CD14-positive monocyte (primary cell): ENCODE results near the gene XPO6. TPM values are rescaled to one million over a fixed set of nuclear protein-coding genes. Genes with fewer than 3 reads are reported as not detected.
A peak's percentile ranks its signal among the peaks of the same experiment; 100 is the strongest.

Experiments used
- DNase-seq, 3 donors: peaks; one replicate each; pipeline ENCODE4 v3.0.0-alpha.2; 2011 to 2022
- H2AFZ ChIP-seq: 2 replicates; pipeline ENCODE4 v1.6.0; 2012; ENCODE audit warnings: mild to moderate bottlenecking, low read depth, low read length, inconsistent platforms; ENCODE audit not compliant: insufficient read depth, poor library complexity, severe bottlenecking
- H3K27ac ChIP-seq, 2 donors: 1 replicate in 1 of 2; 2 replicates in 1 of 2; pipeline ENCODE4 v1.5.1; 2012 to 2013; ENCODE audit warnings: low read length in 2 of 2, control low read depth in 1 of 2, inconsistent platforms in 1 of 2, low read depth in 1 of 2, mild to moderate bottlenecking in 1 of 2
- H3K27me3 ChIP-seq, 2 donors: one replicate each; pipeline versions ENCODE4 v1.6.0 to v1.6.1; 2011 to 2013; ENCODE audit warnings: low read length in 2 of 2; ENCODE audit not compliant: control insufficient read depth in 2 of 2, insufficient read depth in 2 of 2
- H3K36me3 ChIP-seq, 2 donors: replicated peaks in 1 of 2; 1 replicate in 1 of 2; 2 replicates in 1 of 2; pipeline versions ENCODE4 v1.5.1 to v1.6.1; 2012 to 2013; ENCODE audit warnings: low read length in 2 of 2, control low read depth in 1 of 2, inconsistent platforms in 1 of 2, mild to moderate bottlenecking in 1 of 2; ENCODE audit not compliant: insufficient read depth in 2 of 2, control insufficient read depth in 1 of 2
- H3K4me1 ChIP-seq, 2 donors: 1 replicate in 1 of 2; 2 replicates in 1 of 2; pipeline versions ENCODE4 v1.5.1 to v1.6.1; 2012 to 2013; ENCODE audit warnings: low read length in 2 of 2, control low read depth in 1 of 2, inconsistent platforms in 1 of 2, mild to moderate bottlenecking in 1 of 2, moderate library complexity in 1 of 2; ENCODE audit not compliant: insufficient read depth in 2 of 2, control insufficient read depth in 1 of 2
- H3K4me2 ChIP-seq: replicated peaks from 2 replicates; pipeline ENCODE3; 2012; ENCODE audit warnings: low read length, moderate library complexity, mild to moderate bottlenecking; ENCODE audit not compliant: poor library complexity, severe bottlenecking; ENCODE audit errors: extremely low read depth
- H3K4me3 ChIP-seq, 3 experiments: fragments of 200-600 bp in 1 of 3; sonication (generic) in 1 of 3; replicated peaks in 1 of 3; 1 replicate in 2 of 3; 2 replicates in 1 of 3; pipeline ENCODE4 v1.5.1; 2011 to 2013; ENCODE audit warnings: low read length in 3 of 3, mild to moderate bottlenecking in 3 of 3, control low read depth in 2 of 3, low read depth in 2 of 3, inconsistent platforms in 1 of 3, moderate library complexity in 1 of 3
- H3K79me2 ChIP-seq: 2 replicates; pipeline ENCODE4 v1.6.0; 2012; ENCODE audit warnings: mild to moderate bottlenecking, control low read depth, inconsistent platforms, low read length, moderate library complexity; ENCODE audit not compliant: insufficient read depth
- H3K9ac ChIP-seq: 2 replicates; pipeline ENCODE4 v1.6.0; 2017; ENCODE audit warnings: low read length, mild to moderate bottlenecking; ENCODE audit not compliant: insufficient read depth, poor library complexity, severe bottlenecking
- H3K9me3 ChIP-seq, 2 donors: replicated peaks in 1 of 2; 1 replicate in 1 of 2; 2 replicates in 1 of 2; pipeline versions ENCODE4 v1.5.1 to v1.6.1; 2012 to 2013; ENCODE audit warnings: low read length in 2 of 2, control low read depth in 1 of 2; ENCODE audit not compliant: control insufficient read depth in 1 of 2, insufficient read depth in 1 of 2
- H4K20me1 ChIP-seq: 2 replicates; pipeline ENCODE4 v1.6.0; 2012; ENCODE audit warnings: mild to moderate bottlenecking, low read length, control low read depth, moderate library complexity; ENCODE audit not compliant: insufficient read depth
- H3K27ac Mint-ChIP-seq, 7 donors: one replicate each; pipeline ENCODE4 v1.8.0; 2020; ENCODE audit warnings: mild to moderate bottlenecking in 7 of 7, mixed read lengths in 7 of 7, moderate library complexity in 6 of 7, inconsistent platforms in 2 of 7
- H3K27me3 Mint-ChIP-seq, 3 donors: one replicate each; pipeline ENCODE4 v1.8.0; 2021 to 2022; ENCODE audit warnings: low read depth in 3 of 3, mild to moderate bottlenecking in 3 of 3, mixed read lengths in 3 of 3, moderate library complexity in 3 of 3, inconsistent platforms in 1 of 3
- H3K36me3 Mint-ChIP-seq, 2 donors: one replicate each; pipeline ENCODE4 v1.8.0; 2020; ENCODE audit warnings: mixed read lengths in 2 of 2, inconsistent platforms in 1 of 2, mild to moderate bottlenecking in 1 of 2
- H3K4me1 Mint-ChIP-seq: one replicate; pipeline ENCODE4 v1.8.0; 2020; ENCODE audit warnings: mild to moderate bottlenecking, mixed read lengths
- H3K4me3 Mint-ChIP-seq, 2 donors: one replicate each; pipeline ENCODE4 v1.8.0; 2020; ENCODE audit warnings: mild to moderate bottlenecking in 2 of 2, mixed read lengths in 2 of 2, moderate library complexity in 1 of 2
- H3K9me3 Mint-ChIP-seq, 7 donors: one replicate each; pipeline ENCODE4 v1.8.0; 2020 to 2022; ENCODE audit warnings: mixed read lengths in 7 of 7, mild to moderate bottlenecking in 6 of 7, moderate library complexity in 6 of 7, inconsistent platforms in 2 of 7
- WGBS: methylation state at CpG from one replicate; pipeline ENCODE4 v1.1.5; 2013; ENCODE audit warnings: missing lambda C conversion rate; ENCODE audit not compliant: insufficient coverage; 5-methylcytosine and 5-hydroxymethylcytosine counted together
- intact Hi-C, 2 donors: fragments of 100-400 bp; cut with micrococcal nuclease; formaldehyde crosslinking; loops; one replicate each; pipeline versions ENCODE4 v1.15.0 to v1.15.1; 2023
- polyA plus RNA-seq, 3 donors: library from polyadenylated mRNA; depleted of rRNA in 1 of 3; unstranded in 2 of 3; stranded (reverse) in 1 of 3; fragments of 300-500 nt in 2 of 3; fragments of >200 nt in 1 of 3; fragmentation: Illumina TruSeq in 2 of 3; gene quantifications; 1 replicate in 2 of 3; 2 replicates in 1 of 3; pipeline ENCODE4 v1.2.3, GENCODE V29; 2012 to 2021
- TF ChIP-seq, protein P1 (sequence below): fragments of 200-600 bp; IDR thresholded peaks from one replicate; pipeline ENCODE4 v1.8.0; 2022; ENCODE audit warnings: antibody characterized with exemption, mild to moderate bottlenecking

The XPO6 gene
- polyA plus RNA-seq, 3 donors: 35.7 to 166 (median 38.3) TPM

DNA sequence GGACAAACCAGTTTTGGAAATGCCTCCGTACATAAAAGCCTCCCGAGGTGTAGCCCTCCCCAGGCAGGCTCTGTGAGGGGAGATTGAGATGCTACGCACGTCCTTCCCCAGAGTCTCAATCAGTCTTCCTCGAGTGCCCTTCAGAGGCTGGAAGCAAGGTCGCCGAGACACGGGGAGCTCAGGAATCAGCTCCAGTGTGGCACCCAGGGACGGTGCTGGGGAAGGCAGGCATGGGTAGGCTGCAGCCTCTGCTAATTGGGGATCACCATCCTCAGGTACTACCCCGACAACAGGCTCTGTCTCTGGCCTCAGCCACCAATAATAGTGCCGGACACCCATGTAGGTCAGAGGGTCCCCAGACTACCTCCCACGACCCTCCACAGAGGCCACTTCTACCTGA, 120.1 kb downstream of the XPO6 start:
- no peak overlapping the region for H3K9ac ChIP-seq
- DNase-seq: no peak
- 93% methylated on average over 11 of the region's 12 CpGs for WGBS
- peaks cover 0 to 4% (median 0%) of the 10 kb centered on the region in 3 donors for H3K27me3 Mint-ChIP-seq
- TF ChIP-seq, protein P1, sequence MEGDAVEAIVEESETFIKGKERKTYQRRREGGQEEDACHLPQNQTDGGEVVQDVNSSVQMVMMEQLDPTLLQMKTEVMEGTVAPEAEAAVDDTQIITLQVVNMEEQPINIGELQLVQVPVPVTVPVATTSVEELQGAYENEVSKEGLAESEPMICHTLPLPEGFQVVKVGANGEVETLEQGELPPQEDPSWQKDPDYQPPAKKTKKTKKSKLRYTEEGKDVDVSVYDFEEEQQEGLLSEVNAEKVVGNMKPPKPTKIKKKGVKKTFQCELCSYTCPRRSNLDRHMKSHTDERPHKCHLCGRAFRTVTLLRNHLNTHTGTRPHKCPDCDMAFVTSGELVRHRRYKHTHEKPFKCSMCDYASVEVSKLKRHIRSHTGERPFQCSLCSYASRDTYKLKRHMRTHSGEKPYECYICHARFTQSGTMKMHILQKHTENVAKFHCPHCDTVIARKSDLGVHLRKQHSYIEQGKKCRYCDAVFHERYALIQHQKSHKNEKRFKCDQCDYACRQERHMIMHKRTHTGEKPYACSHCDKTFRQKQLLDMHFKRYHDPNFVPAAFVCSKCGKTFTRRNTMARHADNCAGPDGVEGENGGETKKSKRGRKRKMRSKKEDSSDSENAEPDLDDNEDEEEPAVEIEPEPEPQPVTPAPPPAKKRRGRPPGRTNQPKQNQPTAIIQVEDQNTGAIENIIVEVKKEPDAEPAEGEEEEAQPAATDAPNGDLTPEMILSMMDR: no peak
- H3K4me1 Mint-ChIP-seq: no peaks in the 10 kb centered on the region
- H3K36me3 Mint-ChIP-seq: peaks cover 10 to 19% of the 10 kb centered on the region in 2 donors
- H4K20me1 ChIP-seq: peaks cover 23% of the 10 kb centered on the region
- H3K4me2 ChIP-seq: no peak overlapping the region
- peaks cover 0 to 2% (median 0%) of the 10 kb centered on the region in 7 donors for H3K9me3 Mint-ChIP-seq
- no peaks in the 10 kb centered on the region for H3K27me3 ChIP-seq
- H3K27ac Mint-ChIP-seq: no peak overlapping the region
- H3K79me2 ChIP-seq: no peaks in the 10 kb centered on the region
- H3K36me3 ChIP-seq: peaks cover under 1 to 16% of the 10 kb centered on the region in 2 donors
- no peak overlapping the region for H3K27ac ChIP-seq
- no peak overlapping the region for H2AFZ ChIP-seq
- no peaks in the 10 kb centered on the region for H3K4me1 ChIP-seq
- no peak overlapping the region for H3K4me3 Mint-ChIP-seq
- intact Hi-C loops: no loop called here
- no peak overlapping the region for H3K4me3 ChIP-seq
- no peaks in the 10 kb centered on the region for H3K9me3 ChIP-seq

- H3K27ac Mint-ChIP-seq: peak overlapping the region in 1 of 7 donors; percentile 49
These were observed 121.0 kb downstream of the XPO6 start for GRCh38 chr16:28090646-28091377.

More at GRCh38 chr16:28090646-28091377, 121.0 kb downstream of the XPO6 start:
- Histone ChIP-seq H3K9ac (no peak overlapping the region), H3K4me1 (no peaks in the 10 kb centered on the region), H3K36me3 (peaks cover 0 to 8% of the 10 kb centered on the region in 2 donors), H2AFZ (no peak overlapping the region), H3K27ac (no peak overlapping the region), H4K20me1 (peaks cover 22% of the 10 kb centered on the region), H3K4me2 (no peak overlapping the region), H3K4me3 (no peak overlapping the region), H3K27me3 (no peaks in the 10 kb centered on the region), H3K9me3 (no peaks in the 10 kb centered on the region), H3K79me2 (no peaks in the 10 kb centered on the region)
- TF ChIP-seq, protein P1: no peak
- no peak overlapping the region for H3K4me3 Mint-ChIP-seq
- H3K27me3 Mint-ChIP-seq: peaks cover 0 to 4% (median 2%) of the 10 kb centered on the region in 3 donors
- intact Hi-C loops: no loop called here
- peaks cover 6 to 11% of the 10 kb centered on the region in 2 donors for H3K36me3 Mint-ChIP-seq
- DNase-seq: no peak
- WGBS: 81% methylated on average over 19 of the region's 19 CpGs
- H3K9me3 Mint-ChIP-seq: no peaks in the 10 kb centered on the region
- no peaks in the 10 kb centered on the region for H3K4me1 Mint-ChIP-seq
